ENCODE measurements around the gene KIAA0040.

The KIAA0040 gene

DNA sequence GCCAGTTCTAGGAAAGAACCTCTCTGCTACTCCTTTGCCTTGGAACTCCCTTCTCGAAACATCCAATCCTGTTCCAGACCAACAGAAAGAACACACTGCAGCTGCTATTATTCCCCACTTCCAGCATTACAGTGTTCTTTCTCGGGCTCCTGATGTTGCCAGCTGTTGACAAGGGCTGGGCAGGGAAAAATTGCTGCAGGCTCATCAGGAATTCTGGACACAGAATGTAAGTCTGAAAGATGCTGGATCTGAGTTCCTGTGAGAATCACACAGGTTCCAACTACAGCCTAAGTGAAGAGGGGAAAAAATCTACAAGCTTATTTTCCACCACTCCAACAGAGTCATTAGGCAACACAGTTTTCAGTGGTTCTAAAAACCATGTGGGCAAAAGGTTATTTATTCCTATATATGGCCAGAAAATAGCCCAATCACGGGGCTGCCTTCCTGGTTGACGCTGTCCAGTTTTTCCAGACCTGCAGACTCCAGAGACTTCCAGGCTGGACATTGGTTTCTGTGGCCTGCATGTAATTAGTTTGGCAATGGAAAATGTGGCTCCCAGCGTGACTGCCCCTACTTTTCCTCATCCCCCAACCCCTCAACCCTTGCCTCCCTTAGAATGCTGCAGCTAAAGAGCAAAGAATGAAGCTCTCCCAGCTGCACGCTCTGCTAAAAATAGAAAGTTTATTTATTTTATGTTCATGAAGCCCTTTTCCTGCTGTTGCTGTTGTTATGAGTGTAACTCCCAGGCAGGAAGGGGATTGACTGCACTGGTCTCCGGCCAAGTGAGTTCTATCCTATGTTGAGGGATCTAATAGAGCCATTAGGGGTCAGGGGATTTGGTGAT lies 8.3 kb upstream of the KIAA0040 start:
- no peak for DNase-seq

DNA sequence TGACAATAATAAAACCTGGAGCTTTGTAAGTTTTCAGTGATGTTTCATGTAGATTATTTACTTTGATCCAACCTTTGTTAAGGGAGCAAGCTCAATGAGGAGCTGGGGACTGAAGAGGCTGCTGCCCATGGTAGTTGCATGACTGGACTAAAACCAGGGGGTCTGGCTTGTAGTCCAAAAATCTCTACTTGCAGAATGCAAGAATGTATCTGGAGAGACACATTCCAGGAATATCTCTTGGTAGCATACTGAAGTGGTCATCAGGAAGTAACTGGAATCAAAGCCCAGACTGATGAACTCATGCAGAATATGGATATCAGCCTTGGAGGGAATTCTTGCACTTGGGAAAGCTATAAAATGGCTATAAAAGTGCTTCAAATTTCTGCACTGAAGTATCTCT lies 5.8 kb upstream of the KIAA0040 start:
- no peak for DNase-seq

DNA sequence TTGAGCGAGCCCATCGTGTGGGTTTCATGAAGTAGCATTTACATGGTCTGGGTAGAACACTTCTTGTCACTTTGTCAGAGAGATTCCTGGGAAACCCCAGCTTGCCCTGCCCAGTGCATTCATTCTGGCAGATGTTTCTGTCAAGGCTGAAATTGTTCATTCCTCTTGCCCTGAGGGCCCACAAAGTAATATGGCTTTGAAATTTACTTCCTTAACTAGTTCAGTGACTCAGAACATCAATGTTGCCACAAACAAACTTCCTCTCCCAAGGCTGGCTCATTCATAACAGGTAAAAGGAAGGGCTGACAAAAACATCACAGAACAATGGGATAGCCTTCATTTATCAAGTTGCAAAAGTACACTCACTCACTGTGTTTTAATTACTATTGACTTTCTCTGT lies 5.0 kb upstream of the KIAA0040 start:
- no peak for DNase-seq

GRCh38 chr1:175195798-175196197 lies 3.2 kb upstream of the KIAA0040 start:
- no peak for DNase-seq

GRCh38 chr1:175195281-175195680 lies 2.7 kb upstream of the KIAA0040 start:
- DNase-seq, result no peak

GRCh38 chr1:175193527-175193910 lies 943 bp upstream of the KIAA0040 start:
- DNase-seq, result no peak

- peak; percentile 23 for DNase-seq
These were observed 406 bp downstream of the KIAA0040 start for GRCh38 chr1:175192111-175192629.

DNA sequence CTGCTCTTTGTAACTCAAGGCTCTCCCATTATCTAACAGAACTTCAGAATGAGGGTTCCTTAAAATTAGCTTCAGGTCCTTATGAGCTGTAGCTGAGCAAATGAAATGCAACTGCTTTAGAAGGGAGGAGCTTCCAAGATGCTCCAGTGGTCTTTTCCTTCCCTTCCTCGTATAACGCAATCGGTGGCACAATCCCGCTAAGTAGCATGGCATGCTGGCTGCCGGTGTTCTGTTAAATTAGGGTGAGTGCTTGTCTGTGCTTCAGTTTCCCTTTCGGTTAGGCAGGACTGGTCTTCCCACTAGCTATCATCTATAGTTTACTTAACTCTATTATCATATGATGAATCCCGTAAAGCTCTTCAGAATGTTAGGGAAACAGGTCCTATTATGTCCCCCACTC lies 917 bp downstream of the KIAA0040 start:
- no peak for DNase-seq

DNA sequence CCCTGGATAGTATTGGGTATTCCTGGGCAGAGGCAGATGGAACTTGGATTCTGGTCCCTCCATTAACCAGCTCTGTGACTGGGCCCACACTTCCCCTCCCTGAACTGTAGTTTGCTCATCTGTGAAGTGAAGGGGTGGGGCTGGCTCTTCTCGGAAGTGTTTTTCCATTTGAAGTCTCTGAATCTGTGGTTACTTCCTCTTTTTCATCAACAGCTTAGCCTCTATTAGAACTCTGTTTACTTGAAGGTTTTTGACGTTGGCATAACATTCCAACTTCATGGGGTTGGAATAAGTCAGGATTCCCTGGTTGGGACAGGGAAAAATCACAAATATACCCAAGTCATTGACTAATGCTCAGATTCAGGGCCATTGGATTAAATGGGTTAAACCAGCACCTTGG lies 3.6 kb downstream of the KIAA0040 start:
- no peak for DNase-seq

GRCh38 chr1:175186433-175187160 lies 6.0 kb downstream of the KIAA0040 start:
- no peak for DNase-seq

GRCh38 chr1:175185903-175186302 lies 6.7 kb downstream of the KIAA0040 start:
- no peak for DNase-seq

DNA sequence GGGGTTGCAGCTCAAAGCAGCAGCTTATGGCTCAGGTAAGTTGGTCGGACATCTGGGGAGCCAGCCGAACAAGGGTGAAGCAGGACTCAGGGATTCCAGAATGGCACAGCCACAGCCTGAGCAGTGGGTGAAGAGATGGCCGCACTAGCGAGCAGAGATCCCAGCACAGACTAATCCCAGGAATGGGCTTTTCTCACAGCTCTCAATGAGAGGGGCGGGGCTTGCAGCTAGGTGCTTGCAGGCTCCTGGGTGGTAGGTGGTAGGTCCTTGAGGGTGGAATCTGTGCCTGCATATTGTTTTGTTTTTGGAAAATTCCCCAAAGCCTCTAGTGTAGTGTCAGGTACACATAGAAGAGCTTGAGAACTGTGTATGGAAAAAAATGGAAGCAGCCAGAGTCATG lies 9.0 kb downstream of the KIAA0040 start:
- DNase-seq, result no peak

- DNase-seq, result no peak
These were observed 10.3 kb downstream of the KIAA0040 start for GRCh38 chr1:175182201-175182746.

GRCh38 chr1:175179837-175180590 lies 12.6 kb downstream of the KIAA0040 start:
- DNase-seq, result no peak

DNA sequence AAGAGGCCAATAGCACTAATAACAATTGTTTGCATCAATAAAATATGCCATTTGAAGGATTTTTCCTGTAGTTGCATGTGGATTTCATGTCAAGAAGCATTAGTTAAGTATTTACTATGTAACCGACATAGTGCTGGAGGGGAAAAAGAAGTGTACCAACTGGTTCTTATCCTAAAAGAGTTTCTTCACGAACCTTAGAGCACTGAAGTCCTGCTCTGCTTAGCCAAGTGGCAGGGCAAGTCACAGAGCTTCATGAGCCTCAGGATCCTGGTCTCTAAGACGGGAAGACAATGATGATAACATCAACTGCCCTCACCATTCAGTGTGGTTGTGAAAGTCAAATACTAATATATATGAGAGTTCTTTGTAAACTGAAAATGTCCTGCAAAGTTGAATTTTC lies 14.1 kb downstream of the KIAA0040 start:
- DNase-seq, result no peak

DNA sequence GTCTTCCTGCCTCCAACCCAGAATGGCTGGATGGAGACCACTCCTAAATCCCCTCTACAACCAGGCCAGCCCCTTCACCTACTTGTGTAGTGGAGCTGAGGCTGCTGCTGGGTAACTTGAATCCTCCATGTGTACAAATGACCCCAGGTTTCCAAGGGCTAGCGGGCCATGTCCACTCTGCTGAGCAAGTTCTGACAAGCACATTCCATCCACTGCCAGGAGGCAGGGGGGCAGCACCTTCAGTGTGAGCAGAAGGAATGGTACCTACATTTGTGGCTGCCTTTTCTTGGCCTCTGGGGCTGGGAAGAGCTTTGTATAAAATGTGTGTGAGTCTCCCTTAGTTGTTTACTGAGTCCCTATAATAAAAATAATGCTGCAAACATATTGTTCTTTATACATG lies 14.5 kb downstream of the KIAA0040 start:
- DNase-seq, result no peak

DNA sequence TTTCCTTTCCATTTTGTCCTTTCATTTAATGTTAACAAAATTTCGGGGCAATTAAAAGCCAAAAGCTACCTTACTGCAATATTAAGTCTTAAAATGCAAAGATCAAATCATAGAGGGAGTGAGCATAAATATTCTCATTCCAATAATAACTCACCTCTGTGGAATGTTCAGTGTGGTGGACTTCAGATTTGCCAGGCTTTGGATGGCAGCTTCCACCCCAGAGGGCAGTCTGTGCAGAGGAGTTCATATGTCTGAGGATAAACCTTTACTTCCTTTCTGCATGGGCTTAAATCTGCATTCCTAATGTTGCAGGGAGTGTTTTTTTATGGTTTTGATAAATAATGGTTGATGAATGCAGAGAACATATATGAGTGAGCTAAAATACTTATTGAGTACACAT lies 16.3 kb downstream of the KIAA0040 start:
- DNase-seq, result no peak

- no peak for DNase-seq
These were observed 18.1 kb downstream of the KIAA0040 start for GRCh38 chr1:175174309-175175102.

DNA sequence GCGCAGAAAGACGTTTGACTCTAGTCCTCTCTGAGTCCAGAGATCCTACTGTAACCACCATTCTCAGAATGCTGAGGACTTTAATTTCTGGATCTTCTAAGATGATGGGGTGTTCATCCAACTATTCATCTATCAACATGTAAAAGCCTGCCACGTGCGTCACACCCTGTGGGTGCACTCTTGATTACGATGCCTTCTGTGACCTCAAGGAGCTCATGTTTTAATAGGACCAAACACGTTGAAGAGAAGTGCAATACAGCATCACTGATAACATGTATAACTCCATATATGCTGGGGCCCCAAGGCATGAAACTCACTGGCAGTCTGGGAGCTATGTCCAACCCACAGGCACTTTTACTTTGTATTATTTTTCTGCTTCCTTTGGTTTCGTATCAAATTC lies 19.0 kb downstream of the KIAA0040 start:
- DNase-seq, result no peak

DNA sequence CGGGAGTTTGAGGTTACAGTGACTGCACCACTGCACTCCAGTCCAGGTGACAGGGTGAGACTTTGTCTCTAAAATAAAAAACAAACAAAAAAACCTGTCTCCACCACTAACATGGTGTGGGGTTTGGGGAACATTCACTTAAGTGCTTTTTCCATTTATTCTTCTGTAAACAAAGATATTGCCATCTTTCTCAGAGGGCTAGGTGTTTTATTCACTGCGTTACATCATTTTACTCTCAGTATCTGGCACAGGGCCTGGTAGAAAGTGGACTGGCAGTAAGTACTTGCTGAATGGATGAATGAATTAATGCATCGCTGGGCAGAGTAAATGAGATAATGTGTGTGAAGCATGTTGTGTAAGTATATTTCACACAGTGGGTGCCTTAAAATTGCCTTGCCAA lies 20.1 kb downstream of the KIAA0040 start:
- no peak for DNase-seq

DNA sequence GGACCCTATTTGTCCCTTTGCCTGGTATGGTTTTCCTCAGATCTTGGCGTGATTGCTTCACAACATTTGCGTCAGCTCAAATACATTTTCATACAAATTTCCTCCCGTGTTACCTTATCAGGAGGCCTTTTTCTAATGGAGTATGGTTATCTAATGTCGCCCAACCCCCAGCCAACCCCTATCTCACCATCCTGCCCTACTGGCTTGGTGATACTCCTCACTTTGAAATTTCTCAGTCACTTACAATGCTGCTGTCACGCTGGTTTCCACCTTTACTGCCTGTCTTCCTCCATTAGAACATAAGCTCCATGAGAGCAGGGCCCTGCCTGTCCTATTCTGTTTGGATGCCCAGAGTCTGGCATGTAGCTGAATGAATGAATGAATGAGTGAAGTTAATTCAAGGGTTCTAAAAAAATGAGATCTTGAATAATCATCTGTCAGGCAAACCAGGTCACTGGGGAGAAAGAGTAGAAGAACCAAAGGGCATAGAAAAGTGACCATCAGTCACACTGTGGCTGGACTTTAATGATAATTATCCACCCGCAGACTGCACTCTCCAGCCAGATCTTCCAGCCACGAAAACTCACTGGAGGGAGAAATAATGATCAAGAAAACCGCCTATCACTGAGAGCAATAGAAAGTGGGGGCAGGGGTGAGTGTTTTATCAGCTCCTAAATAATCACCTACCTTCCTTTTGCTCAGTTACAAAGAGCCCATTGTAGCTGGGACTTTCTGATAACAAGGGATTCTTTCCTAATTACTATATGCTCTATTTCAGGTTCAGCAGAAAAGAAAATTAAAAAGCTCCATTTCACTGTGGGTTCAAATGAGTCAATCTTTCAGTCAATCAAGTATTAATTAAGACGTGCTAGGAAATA lies 21.3 kb downstream of the KIAA0040 start:
- no peak for DNase-seq
